Activated CD8-positive, alpha-beta memory T cell treated with anti-CD3 and anti-CD28 coated beads, Interleukin-2, amount 50 U/mL, for 4 hours (primary cell): ENCODE data around the gene PRR12.

Experiments used
- DNase-seq: peaks from one replicate; pipeline ENCODE4 v3.0.0-alpha.2; 2020

PRR12 gene

GRCh38 chr19:49651029-49651819 is 60.2 kb downstream of the PRR12 start:
- DNase-seq: no peak

DNA sequence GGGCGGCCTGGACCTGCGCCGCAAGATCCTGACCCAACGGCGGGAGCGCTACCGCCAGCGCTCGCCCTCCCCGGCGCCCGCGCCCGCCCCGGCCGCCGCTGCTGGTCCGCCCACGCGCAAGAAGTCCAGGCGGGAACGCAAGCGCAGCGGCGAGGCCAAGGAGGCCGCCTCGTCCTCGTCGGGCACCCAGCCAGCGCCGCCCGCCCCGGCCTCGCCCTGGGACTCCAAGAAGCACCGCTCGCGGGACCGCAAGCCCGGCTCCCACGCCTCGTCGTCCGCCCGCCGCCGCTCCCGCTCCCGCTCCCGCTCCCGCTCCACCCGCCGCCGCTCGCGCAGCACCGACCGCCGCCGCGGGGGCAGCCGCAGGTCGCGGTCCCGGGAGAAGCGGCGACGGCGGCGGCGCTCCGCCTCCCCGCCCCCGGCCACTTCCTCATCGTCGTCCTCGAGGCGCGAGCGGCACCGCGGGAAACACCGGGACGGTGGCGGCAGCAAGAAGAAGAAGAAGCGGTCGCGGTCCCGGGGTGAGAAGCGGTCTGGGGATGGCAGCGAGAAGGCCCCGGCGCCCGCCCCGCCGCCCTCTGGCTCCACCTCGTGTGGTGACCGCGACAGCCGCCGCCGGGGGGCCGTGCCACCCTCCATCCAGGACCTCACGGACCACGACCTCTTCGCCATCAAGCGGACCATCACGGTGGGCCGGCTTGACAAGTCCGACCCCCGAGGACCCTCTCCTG is 61.0 kb downstream of the PRR12 start:
- DNase-seq: no peak

DNA sequence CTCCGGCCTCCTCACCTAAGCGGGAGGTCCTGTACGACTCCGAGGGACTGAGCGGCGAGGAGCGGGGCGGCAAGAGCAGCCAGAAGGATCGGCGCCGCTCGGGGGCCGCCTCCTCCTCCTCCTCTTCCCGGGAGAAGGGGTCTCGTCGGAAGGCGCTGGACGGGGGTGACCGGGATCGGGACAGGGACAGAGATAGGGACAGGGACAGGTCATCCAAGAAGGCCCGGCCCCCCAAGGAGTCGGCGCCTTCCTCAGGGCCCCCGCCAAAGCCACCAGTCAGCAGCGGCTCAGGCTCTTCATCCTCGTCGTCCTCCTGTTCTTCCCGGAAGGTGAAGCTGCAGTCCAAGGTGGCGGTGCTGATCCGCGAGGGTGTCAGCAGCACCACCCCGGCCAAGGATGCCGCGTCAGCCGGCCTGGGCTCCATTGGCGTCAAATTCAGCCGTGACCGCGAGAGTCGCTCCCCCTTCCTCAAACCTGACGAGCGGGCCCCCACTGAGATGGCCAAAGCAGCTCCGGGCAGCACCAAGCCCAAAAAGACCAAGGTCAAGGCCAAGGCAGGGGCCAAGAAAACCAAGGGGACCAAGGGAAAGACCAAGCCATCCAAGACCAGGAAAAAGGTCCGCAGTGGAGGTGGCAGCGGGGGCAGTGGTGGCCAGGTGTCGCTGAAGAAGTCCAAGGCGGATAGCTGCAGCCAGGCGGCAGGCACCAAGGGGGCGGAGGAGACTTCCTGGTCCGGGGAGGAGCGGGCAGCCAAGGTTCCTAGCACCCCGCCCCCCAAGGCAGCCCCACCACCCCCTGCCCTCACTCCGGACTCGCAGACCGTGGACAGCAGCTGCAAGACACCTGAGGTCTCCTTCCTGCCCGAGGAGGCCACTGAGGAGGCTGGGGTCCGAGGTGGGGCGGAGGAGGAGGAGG is 61.8 kb downstream of the PRR12 start:
- DNase-seq: no peak

DNA sequence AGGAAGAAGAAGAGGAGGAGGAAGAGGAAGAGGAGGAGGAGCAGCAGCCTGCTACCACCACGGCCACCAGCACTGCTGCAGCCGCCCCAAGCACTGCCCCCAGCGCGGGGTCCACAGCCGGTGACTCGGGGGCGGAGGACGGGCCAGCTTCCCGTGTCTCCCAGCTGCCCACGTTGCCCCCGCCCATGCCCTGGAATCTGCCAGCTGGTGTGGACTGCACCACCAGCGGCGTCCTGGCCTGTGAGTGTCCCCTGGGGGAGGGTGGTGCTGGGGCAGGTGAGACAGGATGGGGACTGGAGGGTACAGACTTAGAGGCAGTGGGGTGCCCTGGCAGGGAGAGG is 62.5 kb downstream of the PRR12 start:
- no peak for DNase-seq

GRCh38 chr19:49654581-49654980 is 63.6 kb downstream of the PRR12 start:
- DNase-seq: no peak

GRCh38 chr19:49655570-49656455 is 64.8 kb downstream of the PRR12 start:
- no peak for DNase-seq

DNA sequence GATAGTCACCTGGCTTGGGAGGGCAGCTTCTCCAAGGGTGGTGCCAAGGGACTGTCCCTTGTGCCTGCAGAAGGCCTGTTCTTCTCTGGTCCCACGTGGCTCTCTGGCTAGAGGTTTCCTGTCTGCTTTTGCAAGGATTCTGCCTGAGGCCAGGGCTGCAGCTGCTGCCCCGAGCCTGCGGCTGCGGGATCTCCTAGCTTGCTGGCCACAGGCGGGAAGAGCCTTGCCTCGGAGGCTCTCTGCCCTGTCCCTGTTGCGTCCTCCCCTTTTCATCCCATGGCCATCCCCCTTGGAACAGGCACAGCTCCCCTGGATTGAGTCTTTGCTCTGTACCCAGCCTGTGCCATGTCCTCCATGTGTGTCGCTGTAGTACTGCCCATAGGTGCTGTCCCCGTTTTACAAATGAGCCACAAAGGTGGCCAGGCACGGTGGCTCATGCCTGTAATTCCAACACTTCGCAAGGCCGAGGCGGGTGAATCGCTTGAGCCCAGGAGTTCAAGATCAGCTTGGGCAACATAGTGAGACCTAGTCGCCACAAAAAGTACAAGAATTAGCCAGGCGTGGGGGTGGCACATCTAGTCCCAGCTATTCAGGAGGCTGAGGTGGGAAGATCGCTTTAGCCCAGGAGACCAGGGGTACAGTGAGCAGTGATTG is 65.6 kb downstream of the PRR12 start:
- DNase-seq: no peak

GRCh38 chr19:49657493-49658138 is 66.6 kb downstream of the PRR12 start:
- no peak for DNase-seq

DNA sequence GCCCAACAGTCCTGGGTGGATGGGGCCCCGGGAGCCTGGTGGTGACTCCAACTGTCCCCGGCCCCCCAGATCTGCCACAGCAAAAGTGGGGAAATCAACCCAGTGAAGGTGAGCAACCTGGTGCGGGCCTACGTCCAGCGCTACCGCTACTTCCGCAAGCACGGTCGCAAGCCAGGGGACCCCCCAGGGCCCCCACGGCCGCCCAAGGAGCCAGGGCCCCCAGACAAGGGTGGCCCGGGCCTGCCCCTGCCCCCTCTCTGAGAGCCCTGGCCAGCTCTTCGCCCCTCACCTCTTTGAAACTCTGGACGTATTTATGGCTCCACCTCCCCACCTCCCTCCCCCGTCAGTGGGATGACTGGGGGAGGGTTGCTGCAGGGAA is 67.1 kb downstream of the PRR12 start:
- no peak for DNase-seq

- DNase-seq: no peak
Measured at GRCh38 chr19:49658566-49659442, 67.8 kb downstream of the PRR12 start.

DNA sequence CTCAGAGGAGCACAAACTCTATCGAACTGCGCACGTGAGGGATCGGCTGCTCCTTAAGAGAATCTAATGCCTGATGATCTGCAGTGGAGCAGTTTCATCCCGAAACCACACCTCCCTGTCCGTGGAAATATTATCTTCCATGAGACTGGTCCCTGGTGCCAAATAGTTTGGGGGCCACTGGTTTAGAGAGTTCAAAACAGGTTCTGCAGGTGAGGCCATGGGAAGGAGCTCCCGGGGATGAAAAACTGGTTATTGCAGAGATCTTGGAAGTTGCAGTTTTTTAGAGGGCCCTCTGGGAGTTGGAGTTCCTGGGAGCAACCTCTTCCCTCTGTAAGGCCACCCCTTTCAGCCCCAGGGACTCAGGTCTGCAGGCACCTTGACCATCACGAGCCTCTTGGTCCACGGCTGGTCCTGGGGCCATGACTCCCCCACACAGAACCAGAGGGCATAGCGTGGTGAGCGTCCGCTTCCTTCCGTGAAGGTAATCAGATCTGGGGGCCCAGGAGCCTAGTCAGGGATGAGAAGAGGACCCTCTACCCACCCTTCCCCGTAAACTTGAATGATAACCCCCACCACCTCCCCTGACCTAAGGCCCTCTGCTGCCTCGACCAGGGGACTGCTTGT is 69.5 kb downstream of the PRR12 start:
- no peak for DNase-seq

DNA sequence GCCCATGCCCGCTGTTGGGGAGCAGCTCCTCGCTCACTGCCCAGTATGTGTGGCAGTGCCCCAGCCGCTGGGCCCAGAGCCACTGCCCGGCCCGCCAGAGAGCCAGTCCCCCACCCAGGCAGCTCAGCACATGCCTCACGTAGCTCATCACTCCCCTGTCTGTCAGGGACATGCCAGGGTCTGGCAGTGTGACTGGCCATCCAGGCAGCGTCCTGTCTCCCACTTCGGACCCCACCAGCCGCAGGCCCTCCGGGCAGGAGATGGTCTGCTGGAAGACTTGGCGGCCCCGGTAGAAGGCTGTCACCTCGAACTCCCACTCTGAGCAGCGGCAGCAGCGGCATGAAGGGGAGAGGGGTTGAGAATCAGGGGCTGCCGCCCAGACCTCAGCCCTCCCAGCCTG is 71.0 kb downstream of the PRR12 start:
- no peak for DNase-seq

GRCh38 chr19:49663224-49663623 is 72.2 kb downstream of the PRR12 start:
- DNase-seq: no peak

DNA sequence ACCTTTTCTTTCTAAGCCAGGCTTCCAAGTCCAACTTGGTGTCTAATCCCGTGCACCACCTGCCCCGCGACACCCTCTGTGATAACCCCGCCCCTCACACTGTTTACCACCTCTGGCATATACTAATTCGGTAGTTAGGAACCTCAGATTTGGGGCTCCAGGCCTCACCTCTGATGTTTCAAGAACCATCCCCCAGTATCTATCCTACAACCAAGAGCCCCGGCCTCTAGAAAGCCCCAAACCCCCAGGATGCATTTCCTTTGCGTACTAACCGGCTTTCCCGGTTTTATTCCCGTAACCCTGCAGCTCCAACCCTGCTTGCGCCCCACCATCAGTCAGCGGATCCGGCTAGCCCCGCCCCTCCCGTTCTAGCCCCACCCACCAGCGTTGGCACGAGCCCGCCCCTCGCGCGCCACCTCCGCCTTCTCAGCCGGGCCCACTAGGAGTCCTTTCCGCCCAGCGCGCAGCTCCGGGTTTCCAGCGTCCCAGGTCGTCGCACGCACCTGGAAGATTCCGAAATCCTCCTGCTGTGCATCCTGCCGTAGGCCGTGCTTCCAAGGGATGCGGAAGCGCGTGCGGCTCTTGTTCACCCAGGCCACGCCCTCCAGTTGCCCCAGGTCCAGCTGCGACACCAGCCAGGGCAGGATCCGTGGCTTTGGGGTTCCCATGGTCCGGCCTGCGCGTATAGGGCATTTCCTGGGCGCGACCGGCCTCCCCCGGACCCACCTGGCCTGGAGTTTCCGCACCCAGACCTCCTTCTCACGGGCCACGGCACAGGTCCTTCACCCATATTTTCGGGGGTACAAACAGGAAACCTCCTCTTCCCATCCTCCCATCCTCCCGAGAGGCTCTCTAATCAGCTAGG is 73.4 kb downstream of the PRR12 start:
- peak; percentile 93 for DNase-seq

DNA sequence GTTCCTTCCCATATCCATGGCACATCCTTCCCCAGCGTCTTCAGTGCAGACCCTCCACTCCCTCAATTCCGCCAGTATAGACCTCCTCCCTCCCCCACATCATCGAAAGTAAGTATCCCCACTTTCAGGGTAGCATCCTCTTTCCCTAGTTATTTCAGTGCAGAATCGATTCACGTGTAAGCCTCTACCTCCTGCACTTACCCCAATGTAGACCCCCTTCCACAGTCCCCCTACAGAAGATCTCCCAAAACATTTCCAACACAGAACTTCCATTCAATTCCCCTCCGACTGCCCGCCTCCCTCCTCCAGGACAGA is 74.0 kb downstream of the PRR12 start:
- DNase-seq: no peak

GRCh38 chr19:49665351-49666119 is 74.6 kb downstream of the PRR12 start, which contains the start of the genes BCL2L12 and IRF3:
TSS of gene BCL2L12 (plus strand) at chr19:49665933. CDS start at chr19:49666693, 760 bp downstream.
TSS of gene IRF3 (minus strand) at chr19:49665857. CDS start at chr19:49664838, 1,019 bp downstream.
- peak; percentile 100 for DNase-seq

GRCh38 chr19:49666120-49666444 is 75.1 kb downstream of the PRR12 start:
- DNase-seq: no peak

GRCh38 chr19:49667473-49667872 is 76.5 kb downstream of the PRR12 start:
- DNase-seq: no peak
